ENCODE data around the gene HEPH. TPM values are rescaled to one million over a fixed set of nuclear protein-coding genes. Genes with fewer than 3 reads are reported as not detected.

Gene HEPH
- total RNA-seq = 53.5 TPM

GRCh38 chrX:66163849-66164411 lies at the start of gene HEPH:
TSS of gene HEPH (plus strand) at chrX:66164247. CDS start at chrX:66170571, 6,324 bp downstream.

Other genes with a start within 250 kb of the HEPH start
- gene VSIG4, start 124.2 kb upstream of the HEPH start, total RNA-seq = 14.5 TPM